ENCODE measurements around the gene SARDH.

SARDH gene

DNA sequence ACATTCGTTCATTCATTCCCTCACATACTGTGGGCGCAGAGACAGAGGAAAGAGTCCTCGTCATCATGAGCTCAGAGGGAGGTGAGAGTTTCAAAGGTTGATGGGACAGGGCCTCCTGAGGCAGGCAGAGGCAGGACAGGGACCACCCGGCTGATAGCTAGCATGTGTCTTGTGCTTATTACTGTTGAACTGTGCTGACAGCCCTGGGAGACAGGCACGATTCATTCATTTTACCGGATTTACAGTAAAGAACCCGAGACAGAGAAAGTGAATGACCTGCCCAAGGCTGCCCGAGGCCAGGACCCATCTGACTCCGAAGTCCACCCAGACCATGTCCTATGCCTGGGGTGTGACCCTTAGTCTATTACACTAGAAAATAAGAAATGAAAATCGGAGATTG lies 124.1 kb downstream of the SARDH start:
- ChIA-PET POLR2A (ENCODE audit: low non-redundant PET) (no interaction called here), CTCF (interaction anchor here (0.7 kb wide), 2 partner anchors 20 kb away, joined by 3 to 5 read pairs; no protein-coding TSS in a partner anchor)
- TF ChIP-seq CTCF (conservative IDR thresholded peaks at IDR 0.05; ENCODE audit: low read depth), result no peak

More for the DNA sequence above, 124.1 kb downstream of the SARDH start:
- no peak overlapping the region for H3K27ac ChIP-seq
- no peak for DNase-seq (ENCODE audit: low spot score)
